Bronchial epithelial cell (primary cell): ENCODE measurements around the gene CMTM8. TPM values are rescaled to one million over a fixed set of nuclear protein-coding genes. Genes with fewer than 3 reads are reported as not detected.

Experiments used
- DNase-seq: peaks from one replicate; pipeline ENCODE4 v3.0.0-alpha.2; 2010; ENCODE audit warnings: low read depth
- FAIRE-seq: peaks from 2 replicates; lab custom pipeline; 2011; peaks lifted over from hg19 to GRCh38; lab: Jason Lieb, UNC
- H3K27me3 ChIP-seq: 2 replicates; pipeline ENCODE4 v1.5.1; 2011; ENCODE audit warnings: low read length; ENCODE audit not compliant: control insufficient read depth, insufficient read depth
- H3K36me3 ChIP-seq: 2 replicates; pipeline ENCODE4 v1.5.1; 2011; ENCODE audit warnings: low read length; ENCODE audit not compliant: control insufficient read depth, insufficient read depth
- H3K4me3 ChIP-seq: 2 replicates; pipeline ENCODE4 v1.5.1; 2011; ENCODE audit warnings: mild to moderate bottlenecking, low read depth, low read length, control low read depth
- total RNA-seq: library from RNA; depleted of rRNA; stranded (reverse); fragments of >200 nt; gene quantifications from 2 replicates; pipeline ENCODE4 v1.2.1, GENCODE V29; 2014
- TF ChIP-seq, protein P1 (sequence below): IDR thresholded peaks from 2 replicates; pipeline ENCODE4 v1.5.1; 2011; ENCODE audit warnings: mild to moderate bottlenecking, moderate library complexity, low read length, control low read depth, inconsistent platforms; ENCODE audit not compliant: insufficient read depth, severe bottlenecking

CMTM8 gene
- total RNA-seq, 1 donor from 2014 or later, result 0.79 TPM

DNA sequence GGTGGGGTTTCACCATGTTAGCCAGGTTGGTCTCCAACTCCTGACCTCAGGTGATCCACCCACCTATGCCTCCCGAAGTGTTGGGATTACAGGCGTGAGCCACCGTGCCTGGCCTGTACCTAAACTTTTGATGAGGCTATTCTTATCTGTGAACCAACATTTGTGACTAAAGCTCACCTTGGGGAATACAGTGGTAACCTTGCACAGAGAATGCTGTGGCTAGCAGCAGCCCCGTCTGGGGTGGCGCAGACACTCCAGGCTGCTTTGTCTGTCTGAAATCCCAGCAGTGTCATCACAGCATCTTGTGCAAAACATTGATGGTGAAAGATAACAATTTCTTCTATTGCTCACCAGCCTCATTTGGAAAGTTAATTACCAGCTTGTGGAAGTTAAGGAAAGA lies 58.9 kb downstream of the CMTM8 start:
- Histone ChIP-seq H3K4me3 (no peak overlapping the region), H3K27me3 (no peaks in the 10 kb centered on the region), H3K36me3 (no peaks in the 10 kb centered on the region)
- DNase-seq, result no peak
- no peak for FAIRE-seq
- TF ChIP-seq, protein P1, sequence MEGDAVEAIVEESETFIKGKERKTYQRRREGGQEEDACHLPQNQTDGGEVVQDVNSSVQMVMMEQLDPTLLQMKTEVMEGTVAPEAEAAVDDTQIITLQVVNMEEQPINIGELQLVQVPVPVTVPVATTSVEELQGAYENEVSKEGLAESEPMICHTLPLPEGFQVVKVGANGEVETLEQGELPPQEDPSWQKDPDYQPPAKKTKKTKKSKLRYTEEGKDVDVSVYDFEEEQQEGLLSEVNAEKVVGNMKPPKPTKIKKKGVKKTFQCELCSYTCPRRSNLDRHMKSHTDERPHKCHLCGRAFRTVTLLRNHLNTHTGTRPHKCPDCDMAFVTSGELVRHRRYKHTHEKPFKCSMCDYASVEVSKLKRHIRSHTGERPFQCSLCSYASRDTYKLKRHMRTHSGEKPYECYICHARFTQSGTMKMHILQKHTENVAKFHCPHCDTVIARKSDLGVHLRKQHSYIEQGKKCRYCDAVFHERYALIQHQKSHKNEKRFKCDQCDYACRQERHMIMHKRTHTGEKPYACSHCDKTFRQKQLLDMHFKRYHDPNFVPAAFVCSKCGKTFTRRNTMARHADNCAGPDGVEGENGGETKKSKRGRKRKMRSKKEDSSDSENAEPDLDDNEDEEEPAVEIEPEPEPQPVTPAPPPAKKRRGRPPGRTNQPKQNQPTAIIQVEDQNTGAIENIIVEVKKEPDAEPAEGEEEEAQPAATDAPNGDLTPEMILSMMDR, result no peak

DNA sequence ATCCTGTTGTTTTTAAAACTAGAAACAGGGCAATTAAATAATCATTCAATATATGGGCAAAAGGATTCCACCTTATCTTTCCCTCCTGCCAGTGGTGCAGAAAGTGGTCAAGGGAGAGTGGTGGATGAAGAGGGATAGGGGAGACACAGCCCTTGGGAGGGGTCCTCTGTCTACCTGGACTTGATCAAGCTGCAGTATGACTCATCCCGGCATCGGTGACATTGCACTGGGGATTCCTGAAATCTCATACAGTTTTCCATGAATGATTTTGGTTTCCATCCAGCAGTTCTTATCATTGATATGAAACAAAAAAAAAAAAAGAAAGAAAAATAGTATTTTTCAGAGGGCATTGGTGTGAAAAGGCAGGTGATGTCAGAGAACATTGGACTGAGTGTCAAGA lies 62.9 kb downstream of the CMTM8 start:
- no peak for DNase-seq
- TF ChIP-seq, protein P1, result no peak
- FAIRE-seq, result no peak
- no peaks in the 10 kb centered on the region for H3K36me3 ChIP-seq
- no peak overlapping the region for H3K4me3 ChIP-seq
- no peaks in the 10 kb centered on the region for H3K27me3 ChIP-seq

DNA sequence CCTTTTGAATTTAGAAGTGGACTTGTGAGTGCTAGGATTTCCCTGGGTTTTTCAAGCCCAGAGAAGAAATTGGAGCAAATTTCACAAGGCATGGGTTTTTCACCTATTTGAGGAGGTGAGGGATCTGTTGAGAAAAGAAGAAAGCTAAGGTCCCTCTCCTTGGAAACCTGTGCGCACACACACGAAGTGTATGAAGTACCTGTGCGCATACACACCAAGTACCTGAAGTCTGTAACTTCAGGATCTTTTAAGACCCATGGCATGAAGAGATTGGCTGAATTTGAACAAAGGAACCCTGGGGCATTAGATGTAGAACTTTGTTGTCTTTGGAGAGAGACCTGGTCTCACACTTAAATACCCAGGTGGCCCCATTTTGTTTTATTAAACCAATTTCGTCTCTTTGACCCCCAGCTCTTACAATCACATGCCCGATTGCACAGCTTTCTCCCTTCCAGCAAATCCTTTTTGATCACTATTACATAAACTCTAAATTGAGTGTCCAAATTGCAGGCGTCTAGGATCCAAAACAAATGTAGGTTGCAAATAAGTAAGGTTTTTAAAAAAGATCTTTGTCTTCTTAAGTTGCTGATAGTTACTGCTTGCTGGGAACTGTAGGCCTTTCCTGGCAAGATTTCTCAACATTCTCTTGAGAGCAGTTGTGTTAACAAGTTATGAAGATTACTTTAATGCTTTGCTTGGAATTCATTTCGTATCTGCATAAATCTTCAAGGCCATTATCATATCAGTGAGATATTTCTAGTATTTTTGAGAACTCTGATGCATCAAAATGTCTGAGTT lies 64.3 kb downstream of the CMTM8 start:
- no peak for FAIRE-seq

DNA sequence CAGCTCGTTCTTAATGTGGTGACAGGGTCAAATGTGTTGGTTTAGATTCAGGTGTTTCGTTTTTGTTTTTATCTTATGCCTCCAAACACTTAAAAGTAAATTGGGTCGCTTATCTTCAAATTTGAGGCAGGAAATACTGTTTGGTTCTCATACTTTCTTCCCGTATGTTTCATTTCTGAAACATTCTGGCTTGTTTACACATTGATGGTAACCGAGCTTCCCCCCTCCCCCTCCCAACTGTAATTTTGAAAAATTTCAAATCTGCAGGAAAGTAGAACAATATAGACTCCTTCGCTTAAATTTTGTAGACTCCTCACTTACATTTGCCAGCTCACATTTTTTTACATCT lies 64.9 kb downstream of the CMTM8 start:
- DNase-seq (no peak), FAIRE-seq (no peak)
- Histone ChIP-seq H3K27me3 (no peaks in the 10 kb centered on the region), H3K4me3 (no peak overlapping the region), H3K36me3 (no peaks in the 10 kb centered on the region)
- TF ChIP-seq, protein P1, result no peak

More for the DNA sequence above, 64.3 kb downstream of the CMTM8 start:
- Histone ChIP-seq H3K4me3 (no peak overlapping the region), H3K27me3 (no peaks in the 10 kb centered on the region), H3K36me3 (no peaks in the 10 kb centered on the region)
- no peak for DNase-seq
- TF ChIP-seq, protein P1, result no peak

DNA sequence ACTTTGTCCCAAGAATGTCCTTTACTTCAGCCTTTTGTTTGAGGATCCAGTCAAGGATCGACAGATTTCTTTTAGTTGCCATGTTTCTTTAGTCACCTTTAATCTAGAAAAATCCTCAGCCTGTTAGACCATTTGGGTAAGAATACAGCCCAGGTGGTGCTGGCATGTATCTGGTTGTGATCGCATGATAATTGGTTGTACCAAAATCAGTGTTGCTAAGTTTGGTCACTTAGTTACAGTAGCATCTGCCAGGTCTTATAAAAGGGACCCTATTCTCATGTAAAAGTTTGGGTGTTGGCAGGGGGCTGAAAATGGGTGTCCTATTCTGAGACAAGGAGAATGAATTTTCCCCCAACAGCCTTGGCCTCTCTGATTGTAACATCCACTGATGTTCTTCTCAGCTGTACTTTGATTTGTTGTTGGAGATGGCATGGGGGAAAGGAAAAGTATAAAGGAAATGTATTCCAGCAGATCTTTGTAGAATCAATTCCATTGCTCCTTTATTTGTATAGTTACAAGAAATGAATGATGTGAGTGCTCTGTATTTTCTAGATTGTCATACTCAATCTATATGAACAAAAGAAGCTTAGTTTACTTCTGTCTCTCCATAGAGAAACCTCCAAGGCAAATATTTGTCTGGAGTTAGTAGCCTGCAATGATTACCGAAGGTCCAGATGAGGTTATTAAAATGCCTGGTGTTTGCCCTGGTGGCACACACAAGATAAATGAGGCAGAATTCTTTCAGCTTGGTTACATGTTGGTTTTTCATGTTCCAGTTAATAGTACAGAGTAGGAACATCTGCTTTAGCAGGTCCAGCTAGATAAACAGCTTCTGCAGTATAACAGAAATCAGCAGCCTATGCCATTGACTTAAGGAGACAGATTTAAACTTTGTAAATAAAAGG lies 65.7 kb downstream of the CMTM8 start:
- TF ChIP-seq, protein P1, result no peak
- FAIRE-seq (no peak), DNase-seq (no peak)
- H3K27me3 ChIP-seq, result no peaks in the 10 kb centered on the region
- no peak overlapping the region for H3K4me3 ChIP-seq
- H3K36me3 ChIP-seq, result no peaks in the 10 kb centered on the region
